Breast epithelium (tissue), 3 donors: ENCODE results near the gene KAT8.

Experiments
- POLR2A ChIP-seq: fragments of 450-650 bp; IDR thresholded peaks from one replicate; pipeline ENCODE4 v1.6.1; 2016; ENCODE audit warnings: antibody characterized with exemption, mild to moderate bottlenecking, moderate library complexity
- POLR2AphosphoS5 ChIP-seq, 3 donors: sonication (generic); formaldehyde crosslinking; IDR thresholded peaks; one replicate each; pipeline ENCODE4 v1.6.1; 2017; ENCODE audit warnings: antibody characterized with exemption in 3 of 3

DNA sequence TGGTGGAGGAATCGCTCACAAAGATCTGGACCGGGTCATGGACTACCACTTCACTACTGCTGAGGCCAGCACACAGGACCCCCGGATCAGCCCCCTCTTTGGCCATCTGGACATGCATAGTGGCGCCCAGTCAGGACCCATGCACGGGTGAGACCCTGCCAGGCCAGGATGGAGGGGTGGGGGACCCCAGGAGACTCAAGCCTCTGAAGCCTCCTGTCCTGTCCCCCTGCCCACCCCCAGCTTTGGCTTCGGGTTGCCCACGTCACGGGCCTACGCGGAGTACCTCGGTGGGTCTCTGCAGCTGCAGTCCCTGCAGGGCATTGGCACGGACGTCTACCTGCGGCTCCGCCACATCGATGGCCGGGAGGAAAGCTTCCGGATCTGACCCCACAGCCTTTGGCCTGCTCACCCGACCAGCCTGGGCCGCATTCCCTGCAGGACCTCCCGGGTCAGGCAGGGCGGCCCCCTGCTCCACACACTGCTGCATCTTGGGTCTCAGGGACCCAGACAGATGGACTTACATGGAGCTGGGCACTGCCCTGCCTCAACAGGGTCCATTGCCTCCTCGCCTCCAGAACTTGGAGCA is 5.5 kb upstream of the KAT8 start:
- TF ChIP-seq POLR2AphosphoS5 (IDR thresholded peaks at IDR 0.05) (no peak), POLR2A (no peak)
